ENCODE results near the gene CHCHD3.
A peak's percentile ranks its signal among the peaks of the same experiment; 100 is the strongest.
"Not testable (repeated sequence)": the region's sequence is repeated elsewhere in the genome, so short reads cannot be mapped to it uniquely, and the experiment has no call there.

The CHCHD3 gene

GRCh38 chr7:132901241-132901640 lies 180.6 kb downstream of the CHCHD3 start:
- no peak for DNase-seq (ENCODE audit: low spot score)

- DNase-seq (ENCODE audit: low spot score): no peak
These were observed 182.1 kb downstream of the CHCHD3 start for GRCh38 chr7:132899833-132900232.

- DNase-seq (ENCODE audit: low spot score): not testable (repeated sequence)
These were observed 183.2 kb downstream of the CHCHD3 start for GRCh38 chr7:132898641-132899175.

GRCh38 chr7:132897093-132897687 lies 184.7 kb downstream of the CHCHD3 start:
- DNase-seq (ENCODE audit: low spot score): no peak

GRCh38 chr7:132895231-132895630 lies 186.7 kb downstream of the CHCHD3 start:
- DNase-seq (ENCODE audit: low spot score): no peak

GRCh38 chr7:132893560-132893959 lies 188.3 kb downstream of the CHCHD3 start:
- no peak for DNase-seq (ENCODE audit: low spot score)

GRCh38 chr7:132892744-132893143 lies 189.1 kb downstream of the CHCHD3 start:
- DNase-seq (ENCODE audit: low spot score): not testable (repeated sequence)

GRCh38 chr7:132891554-132891953 lies 190.3 kb downstream of the CHCHD3 start:
- no peak for DNase-seq (ENCODE audit: low spot score)

- no peak for DNase-seq (ENCODE audit: low spot score)
These were observed 199.0 kb downstream of the CHCHD3 start for GRCh38 chr7:132882714-132883428.

GRCh38 chr7:132881317-132881716 lies 200.6 kb downstream of the CHCHD3 start:
- DNase-seq (ENCODE audit: low spot score): no peak

GRCh38 chr7:132879579-132879978 lies 202.3 kb downstream of the CHCHD3 start:
- no peak for DNase-seq (ENCODE audit: low spot score)

- DNase-seq (ENCODE audit: low spot score): no peak
These were observed 203.5 kb downstream of the CHCHD3 start for GRCh38 chr7:132878204-132878919.

- no peak for DNase-seq (ENCODE audit: low spot score)
These were observed 204.3 kb downstream of the CHCHD3 start for GRCh38 chr7:132877573-132877972.

GRCh38 chr7:132876576-132876975 lies 205.3 kb downstream of the CHCHD3 start:
- DNase-seq (ENCODE audit: low spot score): no peak

- DNase-seq (ENCODE audit: low spot score): no peak
These were observed 209.9 kb downstream of the CHCHD3 start for GRCh38 chr7:132872034-132872433.

GRCh38 chr7:132871419-132871818 lies 210.5 kb downstream of the CHCHD3 start:
- DNase-seq (ENCODE audit: low spot score): no peak

GRCh38 chr7:132869166-132869861 lies 212.6 kb downstream of the CHCHD3 start:
- DNase-seq (ENCODE audit: low spot score): peak; percentile 43

- DNase-seq (ENCODE audit: low spot score): no peak
These were observed 215.3 kb downstream of the CHCHD3 start for GRCh38 chr7:132866551-132866950.

GRCh38 chr7:132866144-132866531 lies 215.8 kb downstream of the CHCHD3 start:
- no peak for DNase-seq (ENCODE audit: low spot score)

GRCh38 chr7:132865366-132866143 lies 216.3 kb downstream of the CHCHD3 start:
- DNase-seq (ENCODE audit: low spot score): peak; percentile 17

- no peak for DNase-seq (ENCODE audit: low spot score)
These were observed 219.8 kb downstream of the CHCHD3 start for GRCh38 chr7:132861940-132862554.
